Raji (cell line): Measurements from ENCODE around the gene SF3B5.

Source experiments
- POLR2A ChIP-seq: IDR thresholded peaks from 2 replicates; pipeline ENCODE4 v1.6.1; 2011; ENCODE audit warnings: low read depth, low read length, control low read depth; ENCODE audit not compliant: insufficient read depth

The SF3B5 gene

DNA sequence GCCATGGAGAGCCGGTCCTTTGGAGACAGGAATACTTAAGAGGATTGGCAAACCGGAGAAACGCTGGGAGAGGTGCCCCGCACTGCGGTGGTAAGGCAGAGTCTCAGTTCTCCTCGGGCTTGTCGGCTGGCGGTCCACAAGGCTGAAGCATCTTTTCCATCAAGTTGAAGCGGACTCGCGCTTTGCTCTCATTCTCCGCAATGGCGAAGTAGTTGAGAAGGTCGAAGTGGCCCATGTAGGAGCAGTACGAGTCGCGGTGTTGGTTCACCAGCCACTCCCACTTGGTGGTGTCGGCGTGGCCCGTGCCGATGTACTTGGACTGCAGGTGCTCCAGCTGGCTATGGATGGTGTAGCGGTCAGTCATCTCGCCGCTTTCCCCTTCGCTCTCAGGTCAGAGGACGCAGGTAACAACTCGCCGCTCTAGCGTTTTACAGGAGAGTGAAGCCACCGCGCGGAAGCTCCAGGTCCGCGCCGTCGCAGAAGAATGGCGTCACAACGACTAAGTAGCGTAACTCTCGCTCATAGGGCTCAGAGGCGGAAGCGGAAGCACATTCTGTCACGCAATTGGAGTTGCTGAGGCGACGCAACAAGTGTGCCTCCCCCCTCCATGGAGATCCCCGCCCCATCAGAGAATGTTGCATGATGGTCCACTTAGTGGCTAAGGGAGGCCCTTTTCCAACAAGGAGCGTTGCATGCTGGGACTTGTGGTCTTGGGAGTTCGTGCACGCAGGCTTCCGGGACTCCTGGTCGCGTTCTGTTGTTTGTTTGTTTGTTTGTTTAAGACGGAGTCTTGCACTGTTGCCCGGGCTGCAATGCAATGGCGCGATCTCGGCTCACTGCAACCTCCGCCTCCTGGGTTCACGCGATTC lies at the start of gene SF3B5:
SF3B5 (minus strand) TSS at position 440 of the 869 bp plus-strand sequence; CDS start at position 364, 76 bp downstream.
- peak; percentile 89 for TF ChIP-seq POLR2A

GRCh38 chr6:144144996-144145395 lies 49.6 kb upstream of the SF3B5 start:
- TF ChIP-seq POLR2A: no peak

DNA sequence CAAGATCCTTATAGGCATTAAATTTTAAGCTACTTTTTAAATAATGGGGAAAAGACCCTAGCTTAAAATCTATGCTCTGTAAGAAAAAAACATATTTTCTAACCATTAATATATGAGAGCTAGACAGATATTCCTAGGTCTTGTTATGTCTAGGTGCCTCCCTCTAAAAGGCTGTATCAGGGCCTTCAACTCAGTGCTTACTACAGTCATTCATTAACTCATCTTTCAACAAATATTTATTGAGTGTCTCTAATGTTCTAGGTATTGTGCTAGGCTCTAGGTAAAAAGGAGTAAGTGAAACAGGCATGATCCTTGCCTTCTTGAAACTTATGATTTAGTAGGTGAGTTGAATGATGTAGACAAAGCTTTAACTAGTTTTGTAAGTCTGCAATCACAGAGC lies 48.5 kb upstream of the SF3B5 start:
- no peak for TF ChIP-seq POLR2A

GRCh38 chr6:144143106-144143505 lies 47.7 kb upstream of the SF3B5 start:
- TF ChIP-seq POLR2A: no peak

- no peak for TF ChIP-seq POLR2A
Observed at GRCh38 chr6:144141470-144141869, 46.1 kb upstream of the SF3B5 start.

DNA sequence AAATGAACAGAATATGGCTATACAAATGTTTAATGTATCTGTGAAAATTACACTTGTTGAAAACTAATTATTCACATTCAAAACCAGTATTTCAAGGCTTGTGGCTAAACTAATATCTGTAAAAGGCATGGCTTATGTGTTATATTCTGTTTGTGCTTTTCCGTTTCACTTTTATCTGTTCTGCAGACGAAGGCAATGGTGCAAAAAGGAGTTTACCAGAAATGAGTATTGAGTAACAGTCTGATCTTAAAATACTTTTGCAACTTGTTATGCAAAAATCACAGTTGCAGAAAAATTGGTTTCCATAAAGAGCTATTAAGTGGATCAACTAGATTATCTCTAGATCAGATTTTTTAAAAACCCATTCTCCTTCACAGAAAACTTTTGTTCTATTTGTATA lies 45.5 kb upstream of the SF3B5 start:
- TF ChIP-seq POLR2A: no peak

DNA sequence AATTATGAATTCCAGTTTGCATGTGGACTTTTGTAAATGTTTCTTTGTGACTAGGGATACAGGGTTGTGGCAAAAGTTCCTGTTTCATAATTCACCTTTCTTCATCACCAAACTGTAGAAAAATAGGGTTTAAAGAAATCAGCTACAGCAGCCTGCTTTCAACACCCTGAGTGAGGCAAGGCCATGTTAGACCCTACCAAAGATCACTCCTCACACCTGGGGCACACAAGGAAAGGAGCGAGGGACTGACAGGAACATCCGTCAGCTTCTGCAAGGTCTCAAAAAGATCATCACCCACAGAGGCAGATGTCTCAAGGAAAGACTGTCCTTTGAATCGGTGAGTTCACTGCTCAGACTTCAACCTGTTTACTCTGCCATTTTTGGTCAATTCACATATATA lies 44.4 kb upstream of the SF3B5 start:
- TF ChIP-seq POLR2A: no peak

- no peak for TF ChIP-seq POLR2A
Observed at GRCh38 chr6:144138542-144138941, 43.2 kb upstream of the SF3B5 start.

DNA sequence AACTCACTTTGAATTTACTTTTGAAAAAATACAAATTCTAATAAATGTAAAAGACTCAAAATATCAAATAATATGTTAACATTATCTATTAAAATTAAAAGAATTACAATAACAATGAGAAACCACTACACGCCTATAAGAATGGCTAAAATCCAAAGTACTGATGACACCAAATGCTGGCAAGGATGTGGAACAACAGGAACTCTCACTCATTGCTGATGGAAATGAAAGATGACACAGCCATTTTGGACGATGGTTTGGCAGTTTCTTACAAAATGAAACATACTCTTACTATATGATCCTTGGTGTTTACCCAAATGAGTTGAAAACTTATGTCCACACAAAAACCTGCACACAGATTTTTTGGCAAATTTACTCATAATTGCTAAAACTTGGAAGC lies 39.4 kb upstream of the SF3B5 start:
- no peak for TF ChIP-seq POLR2A

- no peak for TF ChIP-seq POLR2A
Observed at GRCh38 chr6:144134176-144134575, 38.8 kb upstream of the SF3B5 start.

DNA sequence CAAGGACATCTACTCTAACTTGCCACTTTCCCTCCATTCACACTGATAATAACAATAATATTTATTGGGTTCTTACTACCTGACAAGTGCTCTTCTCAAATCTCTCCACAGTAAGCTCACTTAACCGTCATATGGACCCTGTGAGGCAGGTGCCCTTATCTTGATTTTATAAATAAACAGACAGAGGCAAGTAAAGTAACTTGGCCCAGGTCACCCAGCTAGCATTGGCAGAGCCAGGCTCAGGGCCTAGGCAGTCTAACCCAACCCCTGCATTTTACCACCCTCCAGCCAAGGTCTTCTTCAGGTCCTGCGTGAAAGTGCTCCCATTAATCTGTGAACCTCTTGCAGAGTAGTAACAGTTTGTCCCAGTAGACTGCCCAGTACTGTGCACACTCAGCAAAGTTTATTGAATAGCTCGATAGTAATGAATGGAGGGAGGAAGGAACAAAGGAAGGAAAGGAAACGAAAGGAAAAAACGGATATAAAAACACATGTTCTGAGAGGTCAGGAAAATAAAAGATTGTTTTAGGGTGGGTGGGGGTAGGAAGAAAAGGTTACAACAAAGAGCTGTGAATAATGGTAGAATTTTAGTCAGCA lies 38.0 kb upstream of the SF3B5 start:
- no peak for TF ChIP-seq POLR2A

DNA sequence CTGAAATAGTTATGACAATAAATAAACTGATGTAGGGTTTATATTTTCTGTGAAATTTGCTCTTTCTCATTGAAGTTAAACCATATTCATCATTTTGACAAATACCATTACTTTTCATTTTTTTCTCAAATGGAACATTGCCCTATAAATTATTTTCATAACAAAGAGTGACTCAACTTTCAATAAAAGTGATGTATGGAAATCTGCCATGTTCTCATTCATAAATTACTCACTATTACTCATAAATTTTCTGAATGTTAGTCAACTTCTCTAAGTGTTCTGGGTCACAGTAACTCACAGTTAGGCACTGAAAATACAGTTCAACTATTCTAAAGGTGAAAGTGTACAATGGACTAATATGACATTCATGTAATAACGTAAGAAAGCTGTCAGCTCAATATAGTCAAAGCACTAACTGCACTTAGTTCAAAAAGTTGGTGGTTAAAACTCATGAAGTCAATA lies 35.9 kb upstream of the SF3B5 start:
- TF ChIP-seq POLR2A: no peak

DNA sequence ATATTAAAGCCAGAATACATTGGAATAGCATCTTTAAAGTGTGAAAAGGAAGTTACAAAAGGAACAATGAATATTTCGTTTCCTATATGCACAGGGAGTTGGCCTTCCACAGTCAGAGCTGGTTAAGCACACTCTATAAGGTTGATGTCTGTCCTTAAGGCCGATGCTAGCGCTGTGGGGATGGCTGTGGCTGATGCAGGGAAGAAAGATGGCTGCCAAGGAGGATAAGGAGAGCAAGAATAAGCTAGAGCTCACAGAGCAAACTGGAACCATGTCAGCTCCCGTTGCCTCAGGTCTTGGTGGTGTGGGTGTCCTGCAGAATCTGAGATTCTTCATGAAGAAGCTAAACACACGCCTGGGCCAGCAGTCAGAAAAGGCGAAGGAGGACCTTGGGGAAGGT lies 34.1 kb upstream of the SF3B5 start:
- TF ChIP-seq POLR2A: no peak

DNA sequence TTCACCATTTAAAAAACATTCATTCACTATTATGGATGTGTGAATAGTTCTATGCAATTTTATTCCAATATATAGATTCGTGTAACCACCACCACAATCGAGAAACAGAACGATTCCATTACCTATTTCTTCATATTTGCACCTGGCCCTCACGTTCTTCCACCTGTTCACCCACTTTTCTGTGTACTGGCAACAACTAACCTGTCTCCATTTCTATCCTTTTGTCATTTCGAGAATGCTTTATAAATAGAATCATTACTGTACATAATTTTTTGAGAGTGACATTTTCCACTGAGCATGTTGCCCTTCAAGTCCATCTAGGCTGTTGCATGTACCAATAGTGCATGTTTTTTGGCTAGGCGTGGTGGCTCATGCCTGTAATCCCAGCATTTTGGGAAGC lies 31.7 kb upstream of the SF3B5 start:
- TF ChIP-seq POLR2A: no peak

GRCh38 chr6:144123836-144124235 lies 28.5 kb upstream of the SF3B5 start:
- no peak for TF ChIP-seq POLR2A

DNA sequence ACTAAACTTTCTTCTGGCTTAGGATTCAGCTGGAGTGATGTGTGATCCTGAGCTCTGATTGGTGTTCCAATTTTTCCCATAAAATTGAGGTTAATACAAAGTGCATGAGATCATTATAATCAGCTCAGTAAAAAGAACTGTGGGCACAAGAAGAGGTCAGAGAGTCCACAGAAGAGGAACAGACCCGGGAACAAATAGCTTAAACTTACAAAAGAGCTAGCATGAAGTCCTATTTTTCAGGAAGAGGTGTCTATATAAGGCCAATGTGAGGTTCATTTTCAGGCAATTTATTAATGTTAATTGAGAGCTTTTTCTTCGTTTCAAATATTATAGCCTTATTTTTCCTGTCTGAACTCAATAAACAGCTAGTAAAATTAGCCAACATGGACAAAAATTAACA lies 28.0 kb upstream of the SF3B5 start:
- no peak for TF ChIP-seq POLR2A
